RCC 7860 (cell line): Measurements from ENCODE around the gene KIF18B.
A peak's percentile ranks its signal among the peaks of the same experiment; 100 is the strongest.
"Not testable (repeated sequence)": the region's sequence is repeated elsewhere in the genome, so short reads cannot be mapped to it uniquely, and the experiment has no call there.

Experiments
- DNase-seq: peaks from one replicate; pipeline ENCODE4 v3.0.0-alpha.2; 2015; ENCODE audit warnings: low spot score
- FAIRE-seq: peaks from 2 replicates; lab custom pipeline; 2012; peaks lifted over from hg19 to GRCh38; lab: Jason Lieb, UNC

KIF18B gene

DNA sequence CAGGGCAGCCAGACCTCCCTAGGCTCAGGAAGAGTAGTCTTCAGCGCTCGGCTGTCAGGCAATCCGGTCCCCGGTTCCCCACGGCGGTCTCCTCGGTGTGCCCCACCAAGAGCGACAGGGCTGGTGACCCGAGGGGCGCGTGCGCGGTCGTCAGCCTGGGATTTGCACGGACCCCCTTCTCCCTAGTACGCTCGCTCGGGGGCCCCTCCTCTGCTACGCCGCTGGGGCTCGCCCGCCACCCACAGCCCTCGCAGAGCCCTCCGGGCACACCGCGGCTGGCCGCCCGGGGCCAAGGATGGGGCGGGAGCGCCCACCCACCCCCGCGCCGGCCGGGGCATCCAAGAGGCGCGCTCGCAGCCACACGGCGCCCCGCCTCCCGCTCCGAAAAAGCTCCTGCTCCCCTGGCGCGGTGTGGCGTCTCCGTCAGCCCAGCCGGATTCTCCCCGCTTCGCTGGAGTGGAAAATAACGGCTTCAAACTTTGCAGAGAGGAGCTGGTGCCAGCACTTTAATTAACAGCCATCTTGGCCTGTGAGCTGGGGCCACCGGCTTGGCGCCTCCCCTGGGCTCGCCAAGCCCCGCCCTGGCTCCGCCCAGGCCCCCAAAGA lies 22.7 kb upstream of the KIF18B start:
- FAIRE-seq (no peak), DNase-seq (peak; percentile 65)

DNA sequence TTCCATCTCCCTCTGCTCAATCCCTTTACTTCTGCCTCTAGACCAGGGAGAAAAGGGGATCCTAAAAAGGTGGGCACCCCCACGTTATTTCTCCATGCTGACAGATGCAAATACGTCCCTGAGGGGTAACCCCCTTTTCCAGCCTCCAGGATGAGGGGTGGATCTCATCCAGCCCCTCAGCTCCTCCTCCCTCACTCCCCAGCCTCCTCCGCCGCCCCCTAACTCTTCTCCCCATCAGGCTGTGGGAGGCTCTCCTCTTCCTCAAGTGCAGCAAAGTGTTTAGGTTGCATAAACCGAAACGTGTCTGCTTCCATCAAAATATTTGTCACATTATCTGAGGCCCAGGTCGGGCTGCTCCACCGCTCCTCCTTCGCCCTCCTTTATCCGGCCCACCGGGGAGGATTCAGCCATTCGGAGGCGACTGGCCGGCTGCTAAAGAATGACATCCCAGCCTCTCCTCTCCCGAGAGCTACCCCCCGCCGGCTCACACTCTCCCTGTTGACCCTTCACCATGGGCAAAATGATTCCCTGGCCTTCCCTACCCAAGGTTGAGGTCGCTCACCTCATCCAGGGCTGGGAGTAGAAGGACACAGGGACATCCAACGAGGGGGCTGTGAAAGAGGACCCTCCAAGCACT lies 21.7 kb upstream of the KIF18B start:
- no peak for FAIRE-seq
- peak; percentile 5 for DNase-seq

DNA sequence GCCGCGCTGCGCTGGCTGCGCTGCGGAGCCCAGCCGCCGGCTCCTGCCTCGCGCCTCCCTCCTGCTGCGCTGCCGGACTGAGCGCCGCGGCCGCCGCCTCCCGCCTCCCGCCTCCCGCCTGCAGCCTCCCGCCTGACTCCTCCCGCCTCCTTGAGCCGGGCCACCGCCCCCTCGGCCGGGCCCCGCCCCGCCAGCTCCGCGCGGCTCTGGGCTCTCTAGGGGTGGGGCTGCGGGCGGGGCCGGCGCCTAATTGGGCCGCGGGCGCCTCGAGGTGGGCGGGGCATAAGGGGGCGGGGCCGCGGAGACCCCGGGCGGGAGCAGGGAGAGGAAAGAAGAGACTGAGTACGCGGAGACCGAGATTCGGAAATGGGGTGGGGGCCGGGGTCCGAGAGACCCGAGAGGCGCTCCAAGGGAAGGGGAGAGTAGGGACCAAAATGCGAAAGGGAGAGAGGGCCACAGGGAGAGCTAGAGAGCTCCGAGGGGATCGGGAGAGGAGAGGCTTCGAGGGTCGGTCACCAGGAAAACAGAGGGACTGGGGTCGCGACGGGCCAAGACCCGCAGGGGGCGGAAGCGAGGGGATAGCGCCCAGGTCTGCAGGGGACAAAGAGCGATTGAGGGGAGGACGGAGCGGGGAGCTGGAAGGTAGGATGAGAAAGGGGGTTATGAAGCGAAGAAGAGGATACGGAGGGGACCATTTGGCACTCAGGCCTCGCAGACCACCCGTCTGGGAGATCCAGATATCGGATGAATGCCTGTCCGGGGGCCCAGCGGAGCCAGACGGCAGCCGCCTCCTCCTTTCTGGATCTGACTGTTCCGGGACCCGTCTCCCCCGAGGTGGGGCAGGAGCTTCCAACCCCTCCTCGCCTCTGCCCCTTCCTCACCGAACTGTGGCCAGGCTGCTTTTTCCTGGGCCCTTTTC lies 20.9 kb upstream of the KIF18B start, which contains the start of gene C1QL1:
Gene C1QL1 (minus strand): TSS at position 79 of the 919 bp plus-strand sequence. CDS start 255 bp downstream, outside the sequence.
- peak; percentile 71 for DNase-seq
- no peak for FAIRE-seq

DNA sequence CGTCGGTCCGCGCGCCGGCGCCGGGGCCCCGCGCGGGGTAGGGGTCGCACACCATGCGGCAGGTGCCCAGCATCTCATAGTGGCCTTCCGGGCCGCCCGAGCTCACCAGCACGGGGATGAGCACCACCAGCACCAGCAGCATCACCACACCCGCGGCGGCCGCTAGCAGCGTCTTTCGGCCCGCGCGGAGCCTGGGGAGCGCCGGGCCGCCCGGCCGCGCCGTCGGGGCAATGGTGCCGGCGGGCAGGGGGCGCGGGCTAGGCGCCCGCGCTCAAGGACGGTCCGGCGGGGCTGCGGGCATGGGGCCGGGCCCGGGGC lies 20.3 kb upstream of the KIF18B start:
- FAIRE-seq (no peak), DNase-seq (no peak)

DNA sequence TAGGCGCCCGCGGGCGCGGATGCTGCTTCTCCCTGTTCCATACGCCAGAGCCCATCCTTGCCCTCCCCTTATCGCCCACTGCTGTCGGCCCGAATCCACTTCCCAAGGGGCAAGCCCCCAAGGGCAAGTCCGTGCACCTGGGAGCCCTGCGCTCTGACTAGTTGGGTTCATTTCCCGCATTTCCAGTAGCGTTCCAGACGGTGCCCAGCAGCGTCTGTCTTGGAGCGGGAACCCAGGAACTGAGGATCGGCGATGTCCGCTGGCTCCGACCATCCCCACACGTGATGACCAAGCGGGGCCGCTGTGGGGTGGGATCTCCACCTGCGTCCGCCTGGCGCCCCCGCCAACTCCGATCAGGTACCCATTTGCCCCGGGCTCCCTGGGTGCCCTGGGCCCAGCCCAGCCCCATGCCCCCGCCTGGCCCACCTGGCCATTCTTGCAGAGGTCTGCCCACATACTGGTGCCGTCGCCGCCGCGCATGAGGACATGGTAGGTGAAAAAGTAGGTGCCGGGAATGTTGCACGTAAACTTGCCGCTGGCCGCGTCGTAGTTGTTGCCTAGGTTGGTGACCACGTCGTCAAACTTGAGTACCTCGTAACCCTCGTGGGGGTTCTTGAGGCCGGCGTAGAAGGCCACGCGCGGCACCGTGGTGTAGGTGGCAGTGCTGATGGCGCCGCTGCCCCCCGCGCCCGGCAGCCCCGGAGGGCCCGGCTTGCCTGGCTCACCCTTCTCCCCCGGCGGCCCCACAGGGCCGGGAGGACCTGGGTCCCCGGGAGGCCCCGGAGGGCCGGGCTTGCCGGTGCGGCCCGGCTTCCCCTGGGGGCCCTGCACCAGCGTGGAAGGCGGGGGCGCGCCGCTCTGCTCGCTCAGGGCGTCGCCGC lies 19.7 kb upstream of the KIF18B start:
- no peak for DNase-seq
- no peak for FAIRE-seq

DNA sequence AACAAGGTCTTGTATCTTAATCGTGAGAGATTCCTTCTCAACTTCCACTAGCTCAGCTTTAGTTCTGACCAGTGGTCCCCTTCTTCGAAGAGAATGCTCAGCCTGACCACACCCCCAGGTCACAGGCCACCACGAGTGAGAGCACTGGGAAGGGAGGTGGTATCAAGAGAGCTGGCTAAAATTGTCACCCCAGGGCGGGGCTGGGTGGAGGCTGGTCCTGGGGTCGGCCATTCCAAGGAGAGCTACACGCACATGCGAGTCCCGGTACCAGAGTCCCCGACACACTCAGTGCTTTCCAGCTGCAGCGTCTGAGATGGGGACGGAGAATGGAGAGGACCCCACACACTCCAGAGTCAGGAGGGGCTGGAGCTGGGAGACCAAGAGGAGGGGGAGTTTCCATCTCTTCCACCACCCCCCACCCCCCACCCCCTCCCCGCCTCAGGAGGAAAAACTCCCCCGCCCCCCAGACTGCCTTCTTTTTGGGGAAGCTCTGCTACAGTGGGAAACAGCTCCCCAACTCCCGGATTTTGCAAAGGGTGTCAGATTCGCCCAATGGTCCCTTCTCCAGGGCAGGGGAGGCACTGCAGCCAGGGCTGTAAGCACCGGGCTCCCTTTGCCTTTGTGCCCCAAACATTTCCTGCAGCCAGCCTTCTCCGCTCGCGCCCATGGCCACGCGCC lies 18.9 kb upstream of the KIF18B start:
- FAIRE-seq, result no peak
- DNase-seq, result no peak

DNA sequence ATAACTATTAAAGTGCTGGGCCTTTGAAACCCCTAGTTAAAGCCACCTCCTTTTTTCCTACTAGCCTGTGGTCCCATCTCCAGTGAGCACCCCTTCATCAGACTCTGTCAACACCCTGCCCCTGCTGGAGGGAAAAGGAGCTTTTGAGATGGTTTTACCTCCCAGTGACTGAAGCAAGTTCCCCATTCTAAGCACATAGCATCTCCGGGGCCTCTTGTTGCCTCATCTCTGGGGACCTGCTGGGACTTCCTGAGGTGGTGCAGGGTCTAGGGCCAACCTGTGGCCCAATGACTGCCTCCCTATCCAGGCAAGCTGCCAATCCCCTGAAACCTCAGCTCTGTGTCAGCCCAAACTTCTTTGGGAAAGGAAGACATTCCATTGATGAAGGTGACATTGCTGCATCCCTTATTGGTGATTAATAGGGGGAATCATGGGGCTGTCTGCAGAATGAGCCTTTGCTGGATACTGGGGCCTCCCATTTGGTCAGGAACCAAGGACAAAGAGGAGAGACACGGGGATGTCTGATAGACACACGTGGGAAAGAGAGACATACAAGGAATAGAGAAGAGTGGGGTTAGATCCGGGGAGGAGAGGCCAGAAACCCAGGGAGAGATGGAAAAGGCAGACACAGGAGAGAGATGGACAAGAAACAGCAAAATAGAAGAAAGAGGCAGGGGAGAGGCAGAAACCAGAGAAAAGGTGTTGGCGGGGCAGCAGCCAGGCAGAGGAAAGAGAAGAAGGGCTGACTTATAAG lies 18.1 kb upstream of the KIF18B start:
- FAIRE-seq (no peak), DNase-seq (no peak)

DNA sequence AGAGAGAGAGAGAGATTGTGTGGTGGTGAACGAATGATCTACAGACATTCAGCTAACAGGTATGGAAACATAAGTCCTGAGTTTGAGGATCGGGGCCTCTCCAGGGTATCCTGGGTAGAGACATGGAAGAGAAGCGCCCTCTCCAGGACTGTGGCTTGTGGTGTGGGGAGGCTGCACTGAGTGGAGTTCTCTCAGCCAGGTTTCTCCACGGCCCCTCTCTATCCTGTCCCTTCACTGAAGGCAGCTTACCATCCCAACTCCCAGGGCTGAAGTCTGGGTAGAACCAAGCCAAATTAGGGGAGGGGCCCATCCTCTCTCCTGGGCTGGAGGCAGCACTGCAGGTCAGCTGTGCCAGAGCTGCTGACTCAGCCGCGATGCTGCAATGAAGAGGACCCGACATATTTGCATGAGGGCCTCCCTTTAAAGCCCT lies 14.4 kb upstream of the KIF18B start:
- no peak for FAIRE-seq
- no peak for DNase-seq

DNA sequence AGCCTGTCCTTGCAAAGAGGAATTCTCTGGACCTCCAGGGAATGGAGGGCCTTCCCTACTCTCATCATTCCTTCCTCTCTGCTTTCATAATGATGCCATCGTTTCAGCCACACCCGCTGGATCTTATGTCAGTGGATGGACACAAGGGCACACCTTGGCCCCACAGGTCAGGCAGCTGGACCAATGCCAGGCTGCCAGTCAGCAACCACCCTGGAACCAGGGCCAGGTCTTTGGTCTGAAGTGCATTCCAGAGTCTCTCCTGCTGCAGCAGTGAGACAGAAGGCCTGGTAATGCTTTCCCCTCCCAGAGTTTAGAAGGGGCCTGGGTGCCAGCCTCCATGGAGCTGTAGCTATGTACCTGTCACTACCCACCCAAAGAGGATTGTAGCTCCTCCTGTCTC lies 13.1 kb upstream of the KIF18B start:
- DNase-seq (no peak), FAIRE-seq (no peak)

DNA sequence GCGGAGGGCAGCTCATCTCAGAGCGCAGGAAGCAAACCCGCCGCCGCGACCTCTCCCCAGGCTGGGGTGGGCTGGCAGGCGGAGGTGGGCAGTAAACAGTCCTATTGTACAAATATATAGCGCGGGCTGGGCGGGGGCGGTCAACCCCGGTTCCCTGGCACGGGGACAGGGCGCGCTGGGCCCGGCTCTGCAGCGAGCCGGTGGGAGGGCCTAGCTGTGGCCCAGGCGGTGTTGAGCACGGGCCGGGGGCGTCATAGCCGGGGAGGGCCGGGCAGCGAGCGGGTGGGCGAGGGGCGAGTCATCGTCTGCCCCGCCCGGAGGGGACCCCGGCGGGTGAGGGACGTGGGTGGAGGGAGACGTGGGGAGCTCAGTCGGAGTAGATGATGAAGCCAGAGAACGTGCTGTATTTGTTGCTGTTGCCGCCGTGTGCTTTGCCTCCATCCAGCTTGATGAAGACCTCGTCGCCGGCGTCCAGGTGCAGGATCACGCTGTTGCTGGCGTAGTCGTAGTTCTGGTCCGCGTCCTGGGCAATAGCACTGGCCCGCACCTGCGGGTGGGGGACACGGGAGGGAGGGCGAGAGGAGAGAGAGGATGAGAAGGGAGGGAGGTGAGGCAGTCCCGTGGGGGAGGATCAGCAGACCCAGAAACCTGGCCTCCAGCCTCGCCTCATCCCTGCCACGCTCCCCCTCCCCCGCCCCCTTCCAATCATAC lies 12.4 kb upstream of the KIF18B start:
- no peak for DNase-seq
- no peak for FAIRE-seq

DNA sequence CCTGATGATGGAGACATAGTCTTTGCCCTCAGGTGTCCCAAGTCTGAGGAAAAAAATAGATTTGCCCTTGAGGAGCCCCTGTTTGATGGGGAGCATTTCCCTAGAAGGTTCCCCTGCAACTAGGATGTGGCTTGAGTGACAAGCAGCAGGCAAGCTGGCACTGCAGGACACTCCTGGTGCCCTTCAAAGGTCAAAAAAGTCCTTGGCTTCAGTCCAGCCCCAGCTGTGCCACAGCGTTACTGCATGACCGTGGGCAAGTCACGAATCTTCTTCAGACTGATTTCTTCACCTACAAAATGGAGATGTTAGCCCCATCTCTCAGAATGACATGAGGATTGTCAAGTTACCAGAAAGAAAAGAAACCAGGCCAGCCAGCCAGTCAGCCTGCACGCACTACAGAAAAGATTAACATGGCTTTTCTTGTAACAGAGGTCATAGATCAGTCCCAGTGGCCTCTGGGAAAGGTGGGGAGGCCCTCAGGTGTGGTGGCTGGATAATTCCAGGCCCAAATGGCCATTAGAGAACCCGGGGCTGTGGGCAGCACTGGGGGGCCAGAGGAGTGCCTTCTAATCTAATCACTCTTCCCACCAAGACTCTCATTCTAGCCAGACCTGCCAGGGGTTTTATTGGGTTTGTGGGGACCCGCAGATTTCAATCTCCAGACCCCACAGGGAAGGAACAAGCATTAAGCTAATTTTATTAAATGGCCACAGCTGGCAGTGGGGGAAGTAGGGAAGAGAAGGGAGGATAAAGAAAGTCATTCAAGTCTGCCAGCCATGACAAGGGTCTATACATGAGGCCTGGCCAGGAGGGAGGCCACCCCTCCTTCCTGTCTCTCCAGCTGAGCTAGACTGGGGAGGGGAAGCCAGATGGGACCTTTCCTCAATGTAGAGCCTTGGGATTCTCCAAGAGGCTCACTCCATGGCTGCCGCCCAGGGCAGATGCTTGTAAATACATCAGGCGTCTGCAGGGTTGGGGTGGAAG lies 9.7 kb upstream of the KIF18B start:
- FAIRE-seq (no peak), DNase-seq (no peak)

DNA sequence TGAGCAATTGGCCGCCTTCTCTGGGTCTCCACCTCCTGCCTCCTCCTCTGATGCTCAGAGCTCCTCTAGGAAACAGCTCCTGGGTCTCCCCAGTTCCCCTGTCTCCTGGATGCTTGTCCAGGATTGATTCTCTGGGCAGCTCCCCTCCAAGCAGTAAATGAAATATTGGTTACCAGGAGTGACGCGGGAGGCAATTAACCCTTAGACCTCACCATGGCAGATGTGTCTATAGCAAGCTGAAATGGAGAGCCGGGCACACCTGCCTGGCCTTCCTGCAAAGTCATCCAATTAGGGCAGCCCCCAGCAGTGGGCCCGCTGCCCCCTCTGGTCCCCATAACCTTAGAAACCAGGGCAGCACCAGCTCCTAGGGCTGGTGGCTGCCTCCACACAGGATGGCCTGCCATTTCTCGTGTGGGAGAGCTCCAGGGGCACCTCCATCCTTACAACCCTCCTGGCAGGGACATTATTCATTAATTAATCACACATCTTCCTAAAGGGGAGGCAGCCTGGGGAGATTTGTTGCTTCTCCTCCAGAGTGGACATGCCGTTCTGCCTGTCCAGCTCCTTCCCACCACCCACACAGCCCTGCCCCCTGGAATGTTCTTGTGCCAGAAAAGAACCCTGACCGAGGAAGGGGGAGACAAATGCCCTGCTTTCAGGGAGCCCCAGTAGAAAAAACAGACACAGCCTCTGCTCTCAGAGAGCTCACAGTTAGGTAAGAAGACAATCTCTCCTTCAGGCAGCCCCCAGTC lies 8.3 kb upstream of the KIF18B start:
- FAIRE-seq (no peak), DNase-seq (no peak)

DNA sequence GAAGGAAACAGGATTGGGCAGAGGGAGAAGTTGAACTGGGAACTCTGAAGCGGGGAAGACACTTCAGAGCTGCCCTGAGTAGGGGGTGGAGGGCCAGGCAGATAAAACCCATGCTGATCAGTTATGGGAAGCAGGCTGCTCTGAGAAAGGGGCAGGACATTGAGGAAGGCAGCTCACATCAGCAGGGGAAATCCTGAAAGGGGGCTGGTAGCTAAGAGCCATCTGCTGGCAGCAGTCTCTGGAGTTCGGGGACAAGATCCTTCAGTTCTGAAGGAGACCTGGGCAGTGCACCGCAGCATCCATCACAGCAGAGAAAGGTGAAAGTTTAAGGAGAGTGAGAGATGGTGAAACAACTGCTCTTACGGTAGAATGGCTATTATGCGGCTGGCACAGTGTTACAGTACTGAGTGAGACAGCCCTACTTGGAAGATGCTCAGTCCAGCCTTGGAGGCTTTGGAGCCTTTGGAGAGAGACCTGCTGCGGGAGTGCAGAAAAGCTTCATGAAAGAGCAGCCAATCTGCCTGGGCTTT lies 5.4 kb upstream of the KIF18B start:
- FAIRE-seq (no peak), DNase-seq (no peak)

DNA sequence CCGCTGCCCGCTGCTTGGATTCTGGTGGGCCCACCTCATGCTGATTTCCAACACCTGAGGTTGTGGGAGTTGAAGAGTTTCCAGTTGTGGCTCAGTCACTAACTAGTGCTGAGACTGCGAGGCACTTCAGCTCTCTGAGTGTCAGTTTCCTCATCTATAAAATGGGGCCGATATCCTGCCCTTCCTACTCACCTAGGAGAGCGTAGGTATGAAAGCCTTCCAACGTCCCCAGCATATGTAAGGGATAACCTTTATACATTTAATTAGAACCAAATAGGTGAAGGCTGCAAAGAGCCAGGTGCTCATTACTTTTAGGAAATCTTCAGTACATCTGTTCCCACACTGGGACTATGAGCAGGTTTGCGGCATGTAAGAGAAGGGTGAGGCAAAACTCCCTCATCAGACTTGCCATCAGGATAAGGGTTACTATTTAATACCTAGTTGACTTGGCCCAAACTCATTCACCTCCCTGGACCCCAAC lies 782 bp upstream of the KIF18B start:
- FAIRE-seq (no peak), DNase-seq (no peak)

DNA sequence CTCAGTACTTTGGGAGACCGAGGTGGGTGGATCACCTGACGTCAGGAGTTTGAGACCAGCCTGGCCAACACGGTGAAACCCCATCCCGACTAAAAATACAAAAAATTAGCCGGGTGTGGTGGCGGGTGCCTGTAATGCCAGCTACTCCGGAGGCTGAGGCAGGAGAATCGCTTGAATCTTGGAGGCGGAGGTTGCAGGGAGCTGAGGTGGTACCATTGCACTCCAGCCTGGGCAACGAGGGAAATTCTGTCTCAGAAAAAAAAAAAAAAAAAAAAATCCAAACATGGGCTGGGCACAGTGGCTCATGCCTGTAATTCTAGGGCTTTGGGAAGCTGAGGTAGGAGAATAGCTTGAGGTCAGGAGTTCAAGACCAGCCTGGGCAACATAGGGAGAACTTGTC lies 1.9 kb downstream of the KIF18B start:
- not testable (repeated sequence) for DNase-seq, FAIRE-seq

DNA sequence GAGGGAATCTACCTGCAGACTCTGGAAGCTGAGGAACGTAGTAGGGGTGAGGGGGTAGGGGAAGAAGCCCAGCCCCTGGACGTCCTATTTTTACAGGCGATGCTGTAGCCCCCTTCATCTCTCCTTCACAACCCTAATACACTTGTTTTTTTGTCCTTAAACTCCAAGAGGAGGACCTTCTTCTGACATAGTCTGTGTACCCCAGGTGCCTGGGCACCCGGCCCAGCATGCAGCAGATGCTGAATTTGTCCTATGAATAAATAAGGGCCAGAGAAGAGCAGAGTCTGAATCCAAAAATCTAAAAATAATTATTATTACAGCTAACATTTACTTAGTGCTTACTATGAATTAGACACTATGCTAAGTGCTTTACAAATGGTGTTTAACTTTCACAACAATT lies 5.1 kb downstream of the KIF18B start:
- FAIRE-seq (no peak), DNase-seq (no peak)
